SK-N-SH (cell line): Measurements from ENCODE around the gene USP34.

Source experiments
- CHD2 ChIP-seq: fragments of 150-350 bp; IDR thresholded peaks from 2 replicates; pipeline ENCODE4 v1.6.1; 2018; ENCODE audit warnings: low read length; ENCODE audit not compliant: partially characterized antibody
- CTCF ChIP-seq: fragments of 200-600 bp; sonication (generic); IDR thresholded peaks from 2 replicates; pipeline ENCODE4 v1.6.1; 2017; ENCODE audit warnings: antibody characterized with exemption, mild to moderate bottlenecking, moderate library complexity
- FOXM1 ChIP-seq: IDR thresholded peaks from 2 replicates; pipeline ENCODE4 v1.4.0; 2012; ENCODE audit warnings: low read depth, mild to moderate bottlenecking
- MAX ChIP-seq: IDR thresholded peaks from 2 replicates; pipeline ENCODE4 v1.4.0; 2012; ENCODE audit warnings: low read depth
- PBX3 ChIP-seq: IDR thresholded peaks from 2 replicates; pipeline ENCODE4; 2012
- RAD21 ChIP-seq: IDR thresholded peaks from 2 replicates; pipeline ENCODE4 v1.6.1; 2012; ENCODE audit warnings: mild to moderate bottlenecking, low read length
- TAF1 ChIP-seq: IDR thresholded peaks from 2 replicates; pipeline ENCODE4 v1.6.1; 2012; ENCODE audit warnings: low read depth, mild to moderate bottlenecking, low read length, moderate library complexity, borderline replicate concordance
- USF2 ChIP-seq: fragments of 150-350 bp; IDR thresholded peaks from 2 replicates; pipeline ENCODE4 v1.6.1; 2017; ENCODE audit warnings: antibody characterized with exemption, low read length, low read depth, borderline replicate concordance

- TF ChIP-seq TAF1 (no peak), CTCF (no peak), PBX3 (no peak), CHD2 (no peak), RAD21 (no peak), USF2 (no peak), FOXM1 (no peak), MAX (no peak)
Observed at GRCh38 chr2:61218817-61219170, 252.1 kb downstream of the USP34 start.
